Thyroid gland (tissue), 4 donors: ENCODE results near the gene TBC1D23. TPM values are rescaled to one million over a fixed set of nuclear protein-coding genes. Genes with fewer than 3 reads are reported as not detected.

ENCODE experiments used
- DNase-seq, 2 donors: peaks; one replicate each; pipeline ENCODE4 v3.0.0-alpha.2; 2019
- H3K27ac ChIP-seq, 3 donors: fragments of 200-600 bp; sonication (generic); 1 replicate in 2 of 3; 2 replicates in 1 of 3; pipeline ENCODE4 v1.5.1; 2016 to 2019; ENCODE audit warnings: mild to moderate bottlenecking in 1 of 3, moderate library complexity in 1 of 3
- H3K27me3 ChIP-seq: fragments of 200-600 bp; sonication (generic); one replicate; pipeline ENCODE4 v1.5.1; 2019
- H3K36me3 ChIP-seq, 2 donors: fragments of 200-600 bp; sonication (generic); one replicate each; pipeline ENCODE4 v1.5.1; 2016 to 2019
- H3K4me1 ChIP-seq, 2 donors: fragments of 200-600 bp; sonication (generic); one replicate each; pipeline ENCODE4 v1.5.1; 2017 to 2019
- H3K4me3 ChIP-seq, 3 donors: fragments of 200-600 bp; sonication (generic); replicated peaks in 1 of 3; 1 replicate in 2 of 3; 2 replicates in 1 of 3; pipeline ENCODE4 v1.5.1; 2016; ENCODE audit warnings: mild to moderate bottlenecking in 1 of 3
- H3K9me3 ChIP-seq: fragments of 200-600 bp; sonication (generic); one replicate; pipeline ENCODE4 v1.5.1; 2017
- CTCF ChIP-seq, 6 experiments: fragments of 200-600 bp in 3 of 6; fragments of 450-650 bp in 3 of 6; sonication (generic) in 3 of 6; IDR thresholded peaks; one replicate each; pipeline ENCODE4 v1.5.1; 2016 to 2019; ENCODE audit warnings: antibody characterized with exemption in 6 of 6, mild to moderate bottlenecking in 2 of 6, inconsistent platforms in 1 of 6, moderate library complexity in 1 of 6
- POLR2A ChIP-seq, 2 donors: fragments of 450-650 bp; IDR thresholded peaks; one replicate each; pipeline ENCODE4 v1.6.1; 2017; ENCODE audit warnings: antibody characterized with exemption in 2 of 2, mild to moderate bottlenecking in 2 of 2, moderate library complexity in 1 of 2
- WGBS, 2 donors: methylation state at CpG; one replicate each; pipeline ENCODE4 v1.1.5; 2017; 5-methylcytosine and 5-hydroxymethylcytosine counted together
- intact Hi-C: fragments of 100-400 bp; cut with DNase I; formaldehyde crosslinking; loops from one replicate; pipeline ENCODE4 v1.15.1; 2023
- total RNA-seq, 4 donors: library from RNA; depleted of rRNA; stranded (reverse); fragments of >200 nt; gene quantifications; one replicate each; pipeline ENCODE4 v1.2.3, GENCODE V29; 2016

TBC1D23 gene
- total RNA-seq, 4 donors from 2014 or later: 35.9 to 104 (median 63.7) TPM

- 95 to 100% methylated on average over 1 of the region's 1 CpG for WGBS, 2 donors
- Histone ChIP-seq H3K27ac (no peak overlapping the region), H3K36me3 (peaks cover 13 to 22% of the 10 kb centered on the region in 2 donors), H3K4me1 (no peaks in the 10 kb centered on the region), H3K9me3 (no peaks in the 10 kb centered on the region), H3K4me3 (no peak overlapping the region), H3K27me3 (no peaks in the 10 kb centered on the region)
- intact Hi-C loops: no loop called here
- TF ChIP-seq CTCF (IDR thresholded peaks at IDR 0.05): no peak
- TF ChIP-seq POLR2A (IDR thresholded peaks at IDR 0.05): no peak
- no peak for DNase-seq
Observed at GRCh38 chr3:100295089-100295488, 34.3 kb downstream of the TBC1D23 start.

GRCh38 chr3:100297784-100298183 is 37.0 kb downstream of the TBC1D23 start:
- DNase-seq: no peak
- H3K27ac ChIP-seq: no peak overlapping the region
- H3K9me3 ChIP-seq: no peaks in the 10 kb centered on the region
- TF ChIP-seq CTCF (IDR thresholded peaks at IDR 0.05) (no peak), POLR2A (IDR thresholded peaks at IDR 0.05) (no peak)
- H3K4me1 ChIP-seq: no peaks in the 10 kb centered on the region
- intact Hi-C loops: no loop called here
- H3K4me3 ChIP-seq: no peak overlapping the region
- H3K36me3 ChIP-seq: peaks cover 13 to 27% of the 10 kb centered on the region in 2 donors
- 92 to 93% methylated on average over 2 of the region's 2 CpGs for WGBS, 2 donors
- H3K27me3 ChIP-seq: no peaks in the 10 kb centered on the region

- Histone ChIP-seq H3K27ac (no peak overlapping the region), H3K36me3 (peaks cover 13 to 27% of the 10 kb centered on the region in 2 donors), H3K4me3 (no peak overlapping the region), H3K4me1 (no peaks in the 10 kb centered on the region), H3K9me3 (no peaks in the 10 kb centered on the region), H3K27me3 (no peaks in the 10 kb centered on the region)
- WGBS, 2 donors: 83 to 86% methylated on average over 4 of the region's 4 CpGs
- TF ChIP-seq CTCF (IDR thresholded peaks at IDR 0.05) (no peak), POLR2A (IDR thresholded peaks at IDR 0.05) (no peak)
- DNase-seq: no peak
- intact Hi-C loops: no loop called here
Observed at GRCh38 chr3:100299016-100299415, 38.2 kb downstream of the TBC1D23 start.

GRCh38 chr3:100306695-100307094 is 45.9 kb downstream of the TBC1D23 start:
- Histone ChIP-seq H3K36me3 (peaks cover 3 to 11% of the 10 kb centered on the region in 2 donors), H3K9me3 (no peaks in the 10 kb centered on the region), H3K4me3 (no peak overlapping the region), H3K27ac (no peak overlapping the region), H3K4me1 (no peaks in the 10 kb centered on the region), H3K27me3 (no peaks in the 10 kb centered on the region)
- TF ChIP-seq POLR2A (IDR thresholded peaks at IDR 0.05) (no peak), CTCF (IDR thresholded peaks at IDR 0.05) (no peak)
- no peak for DNase-seq
- WGBS, 2 donors: 95% methylated on average over 1 of the region's 1 CpG
- intact Hi-C loops: no loop called here

- Histone ChIP-seq H3K4me1 (no peaks in the 10 kb centered on the region), H3K4me3 (no peak overlapping the region), H3K9me3 (no peaks in the 10 kb centered on the region), H3K36me3 (peaks cover 3 to 11% of the 10 kb centered on the region in 2 donors), H3K27ac (no peak overlapping the region), H3K27me3 (no peaks in the 10 kb centered on the region)
- DNase-seq: no peak
- WGBS, 2 donors: 94 to 96% methylated on average over 3 of the region's 3 CpGs
- TF ChIP-seq POLR2A (IDR thresholded peaks at IDR 0.05) (no peak), CTCF (IDR thresholded peaks at IDR 0.05) (no peak)
- intact Hi-C loops: loop anchor here (10.0 kb wide), 1 partner anchor 284 kb away; no protein-coding TSS in a partner anchor
Observed at GRCh38 chr3:100310355-100310965, 49.7 kb downstream of the TBC1D23 start.
